ENCODE measurements around the gene TMEM44.
A peak's percentile ranks its signal among the peaks of the same experiment; 100 is the strongest.

TMEM44 gene

DNA sequence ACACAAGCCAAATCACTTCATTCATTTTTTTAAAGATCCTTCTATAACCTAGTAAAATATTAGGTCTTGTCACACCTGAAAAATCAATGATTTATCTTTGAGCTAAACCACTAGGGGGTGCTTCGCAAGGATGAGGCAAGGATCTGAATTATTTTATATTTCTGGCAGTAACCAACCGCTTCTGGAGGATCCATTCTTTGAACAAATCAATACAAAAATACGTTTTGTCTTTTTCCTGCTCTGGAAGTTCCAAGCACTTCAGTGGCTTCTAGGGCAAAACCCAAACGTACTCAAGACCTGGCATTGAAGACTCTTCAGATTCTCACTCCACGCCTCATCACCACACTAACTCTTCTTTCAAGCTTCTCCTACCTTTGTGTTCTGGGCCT, 38.3 kb upstream of the TMEM44 start:
- no peak for DNase-seq (ENCODE audit: extremely low read depth, insufficient read length)
- Histone ChIP-seq H3K36me3 (ENCODE audit: control insufficient read depth, insufficient read depth, low read length) (peaks cover 3% of the 10 kb centered on the region), H3K4me3 (replicated peaks; ENCODE audit: low read depth, low read length) (peak overlapping the region; percentile 99), H3K27me3 (replicated peaks; ENCODE audit: control insufficient read depth, insufficient read depth, low read length) (no peaks in the 10 kb centered on the region)
- TF ChIP-seq, protein P1, sequence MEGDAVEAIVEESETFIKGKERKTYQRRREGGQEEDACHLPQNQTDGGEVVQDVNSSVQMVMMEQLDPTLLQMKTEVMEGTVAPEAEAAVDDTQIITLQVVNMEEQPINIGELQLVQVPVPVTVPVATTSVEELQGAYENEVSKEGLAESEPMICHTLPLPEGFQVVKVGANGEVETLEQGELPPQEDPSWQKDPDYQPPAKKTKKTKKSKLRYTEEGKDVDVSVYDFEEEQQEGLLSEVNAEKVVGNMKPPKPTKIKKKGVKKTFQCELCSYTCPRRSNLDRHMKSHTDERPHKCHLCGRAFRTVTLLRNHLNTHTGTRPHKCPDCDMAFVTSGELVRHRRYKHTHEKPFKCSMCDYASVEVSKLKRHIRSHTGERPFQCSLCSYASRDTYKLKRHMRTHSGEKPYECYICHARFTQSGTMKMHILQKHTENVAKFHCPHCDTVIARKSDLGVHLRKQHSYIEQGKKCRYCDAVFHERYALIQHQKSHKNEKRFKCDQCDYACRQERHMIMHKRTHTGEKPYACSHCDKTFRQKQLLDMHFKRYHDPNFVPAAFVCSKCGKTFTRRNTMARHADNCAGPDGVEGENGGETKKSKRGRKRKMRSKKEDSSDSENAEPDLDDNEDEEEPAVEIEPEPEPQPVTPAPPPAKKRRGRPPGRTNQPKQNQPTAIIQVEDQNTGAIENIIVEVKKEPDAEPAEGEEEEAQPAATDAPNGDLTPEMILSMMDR (IDR thresholded peaks at IDR 0.05; ENCODE audit: insufficient read depth, low read length, poor library complexity, severe bottlenecking): peak; percentile 54

DNA sequence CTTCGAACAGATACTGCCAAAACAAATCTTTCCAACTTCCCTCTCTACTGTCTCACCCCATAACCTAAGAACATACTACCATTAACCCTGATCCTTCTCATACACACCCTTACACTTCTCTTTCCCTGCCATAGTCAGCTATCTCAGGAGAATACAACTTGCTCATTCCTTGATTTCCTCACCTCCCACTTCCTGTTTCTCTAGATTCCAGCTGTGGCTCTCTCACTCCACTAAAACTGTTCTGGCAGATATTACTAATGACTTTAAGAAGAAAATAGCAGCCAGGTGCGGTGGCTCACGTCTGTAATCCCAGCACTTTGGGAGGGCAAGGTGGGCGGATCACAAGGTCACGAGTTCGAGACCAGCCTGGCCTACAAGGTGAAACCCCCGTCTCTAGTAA, 34.1 kb upstream of the TMEM44 start:
- H3K4me3 ChIP-seq (replicated peaks; ENCODE audit: low read depth, low read length): no peak overlapping the region
- H3K27me3 ChIP-seq (replicated peaks; ENCODE audit: control insufficient read depth, insufficient read depth, low read length): no peaks in the 10 kb centered on the region
- peaks cover 4% of the 10 kb centered on the region for H3K36me3 ChIP-seq (ENCODE audit: control insufficient read depth, insufficient read depth, low read length)
- TF ChIP-seq, protein P1 (IDR thresholded peaks at IDR 0.05; ENCODE audit: insufficient read depth, low read length, poor library complexity, severe bottlenecking): no peak
- no peak for DNase-seq (ENCODE audit: extremely low read depth, insufficient read length)

DNA sequence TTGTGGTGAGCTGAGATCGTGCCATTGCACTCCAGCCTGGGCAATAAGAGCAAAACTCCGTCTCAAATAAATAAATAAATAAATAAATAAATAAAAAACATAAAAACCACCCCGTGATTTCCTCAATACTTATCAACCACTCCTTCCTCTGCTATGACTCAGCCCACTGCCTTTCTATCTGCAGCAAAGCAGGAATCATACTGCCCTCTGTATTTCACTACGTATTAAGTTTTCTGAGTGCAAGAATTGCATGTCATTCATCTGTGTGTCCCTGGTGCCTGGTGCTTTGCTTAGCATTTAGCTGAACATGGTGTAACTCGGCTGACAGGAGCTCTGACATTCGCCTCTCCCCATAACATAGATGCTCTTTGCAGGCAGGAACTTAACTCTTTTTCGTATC, 31.6 kb upstream of the TMEM44 start:
- no peak for DNase-seq (ENCODE audit: extremely low read depth, insufficient read length)
- Histone ChIP-seq H3K36me3 (ENCODE audit: control insufficient read depth, insufficient read depth, low read length) (peaks cover 5% of the 10 kb centered on the region), H3K4me3 (replicated peaks; ENCODE audit: low read depth, low read length) (no peak overlapping the region), H3K27me3 (replicated peaks; ENCODE audit: control insufficient read depth, insufficient read depth, low read length) (no peaks in the 10 kb centered on the region)
- TF ChIP-seq, protein P1 (IDR thresholded peaks at IDR 0.05; ENCODE audit: insufficient read depth, low read length, poor library complexity, severe bottlenecking): no peak

DNA sequence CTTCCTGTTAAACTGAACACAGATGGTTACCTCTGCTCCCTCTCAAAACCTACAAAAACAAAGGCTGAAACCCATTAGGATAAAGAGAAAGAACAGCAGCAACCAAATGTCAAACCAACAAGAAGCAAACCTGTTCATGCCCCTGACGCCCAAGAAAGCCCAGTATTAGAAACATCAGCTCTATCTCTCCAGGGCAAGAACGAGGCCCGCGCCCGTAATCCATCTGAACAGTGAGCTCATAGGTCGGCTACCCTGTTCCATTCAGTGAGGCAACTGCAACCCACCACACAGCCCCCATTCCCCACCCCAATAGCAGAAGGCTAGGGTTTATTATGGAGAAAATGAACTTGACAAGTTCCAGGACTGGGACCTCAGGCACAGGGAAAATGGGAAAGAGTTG, 28.7 kb upstream of the TMEM44 start:
- Histone ChIP-seq H3K27me3 (replicated peaks; ENCODE audit: control insufficient read depth, insufficient read depth, low read length) (no peaks in the 10 kb centered on the region), H3K4me3 (replicated peaks; ENCODE audit: low read depth, low read length) (no peak overlapping the region), H3K36me3 (ENCODE audit: control insufficient read depth, insufficient read depth, low read length) (peaks cover 7% of the 10 kb centered on the region)
- TF ChIP-seq, protein P1 (IDR thresholded peaks at IDR 0.05; ENCODE audit: insufficient read depth, low read length, poor library complexity, severe bottlenecking): no peak
- no peak for DNase-seq (ENCODE audit: extremely low read depth, insufficient read length)

DNA sequence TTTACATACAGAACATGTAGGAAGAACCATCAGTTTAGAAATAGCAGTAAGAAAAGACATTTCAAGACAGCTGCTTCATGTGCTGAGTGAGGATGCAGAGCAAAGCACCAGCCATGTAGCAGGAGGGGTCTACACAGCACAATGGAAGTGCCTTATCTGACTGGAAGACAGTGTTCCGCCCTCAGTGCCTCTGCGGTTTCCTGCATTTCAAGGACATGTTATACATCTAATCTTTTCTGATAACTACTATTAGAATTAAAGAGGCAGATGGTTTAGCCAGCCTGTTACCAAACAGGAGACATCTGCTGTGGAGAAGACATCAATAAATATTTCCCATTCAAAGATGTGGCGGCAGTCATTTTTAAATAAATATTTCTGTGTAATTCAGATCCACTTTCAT, 28.2 kb upstream of the TMEM44 start:
- DNase-seq (ENCODE audit: extremely low read depth, insufficient read length): no peak
- no peak overlapping the region for H3K4me3 ChIP-seq (replicated peaks; ENCODE audit: low read depth, low read length)
- H3K36me3 ChIP-seq (ENCODE audit: control insufficient read depth, insufficient read depth, low read length): peaks cover 7% of the 10 kb centered on the region
- no peaks in the 10 kb centered on the region for H3K27me3 ChIP-seq (replicated peaks; ENCODE audit: control insufficient read depth, insufficient read depth, low read length)
- TF ChIP-seq, protein P1 (IDR thresholded peaks at IDR 0.05; ENCODE audit: insufficient read depth, low read length, poor library complexity, severe bottlenecking): no peak

DNA sequence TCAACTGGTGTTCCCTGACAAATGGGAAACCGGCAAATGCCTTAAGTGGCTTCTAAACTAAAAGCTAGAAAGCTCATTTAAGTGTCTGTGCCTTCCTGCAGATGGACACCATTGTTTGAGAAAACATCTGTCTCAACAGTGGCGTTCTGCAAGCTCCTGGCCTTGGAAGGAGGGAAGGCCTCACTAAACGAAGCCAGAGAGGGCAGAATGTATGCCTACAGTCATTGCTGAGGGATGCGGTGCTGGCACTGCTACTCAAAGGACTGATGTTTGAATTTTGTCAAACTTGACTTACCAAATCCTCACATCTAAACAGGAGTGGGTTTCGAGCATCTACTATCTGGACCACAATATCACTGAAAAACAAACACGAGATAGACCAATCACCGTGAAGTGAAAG, 26.6 kb upstream of the TMEM44 start:
- H3K27me3 ChIP-seq (replicated peaks; ENCODE audit: control insufficient read depth, insufficient read depth, low read length): no peaks in the 10 kb centered on the region
- H3K36me3 ChIP-seq (ENCODE audit: control insufficient read depth, insufficient read depth, low read length): peaks cover 7% of the 10 kb centered on the region
- TF ChIP-seq, protein P1 (IDR thresholded peaks at IDR 0.05; ENCODE audit: insufficient read depth, low read length, poor library complexity, severe bottlenecking): no peak
- DNase-seq (ENCODE audit: extremely low read depth, insufficient read length): no peak
- H3K4me3 ChIP-seq (replicated peaks; ENCODE audit: low read depth, low read length): no peak overlapping the region
